Panc1 (cell line): ENCODE data around the gene LRRC23.

Experiments
- POLR2AphosphoS5 ChIP-seq: IDR thresholded peaks from 2 replicates; pipeline ENCODE4 v1.6.1; 2012; ENCODE audit warnings: mild to moderate bottlenecking, low read depth, low read length, moderate library complexity
- SIN3A ChIP-seq: IDR thresholded peaks from 2 replicates; pipeline ENCODE4 v1.6.1; 2012; ENCODE audit warnings: low read depth, mild to moderate bottlenecking, low read length, moderate library complexity, borderline replicate concordance; ENCODE audit not compliant: insufficient read depth

DNA sequence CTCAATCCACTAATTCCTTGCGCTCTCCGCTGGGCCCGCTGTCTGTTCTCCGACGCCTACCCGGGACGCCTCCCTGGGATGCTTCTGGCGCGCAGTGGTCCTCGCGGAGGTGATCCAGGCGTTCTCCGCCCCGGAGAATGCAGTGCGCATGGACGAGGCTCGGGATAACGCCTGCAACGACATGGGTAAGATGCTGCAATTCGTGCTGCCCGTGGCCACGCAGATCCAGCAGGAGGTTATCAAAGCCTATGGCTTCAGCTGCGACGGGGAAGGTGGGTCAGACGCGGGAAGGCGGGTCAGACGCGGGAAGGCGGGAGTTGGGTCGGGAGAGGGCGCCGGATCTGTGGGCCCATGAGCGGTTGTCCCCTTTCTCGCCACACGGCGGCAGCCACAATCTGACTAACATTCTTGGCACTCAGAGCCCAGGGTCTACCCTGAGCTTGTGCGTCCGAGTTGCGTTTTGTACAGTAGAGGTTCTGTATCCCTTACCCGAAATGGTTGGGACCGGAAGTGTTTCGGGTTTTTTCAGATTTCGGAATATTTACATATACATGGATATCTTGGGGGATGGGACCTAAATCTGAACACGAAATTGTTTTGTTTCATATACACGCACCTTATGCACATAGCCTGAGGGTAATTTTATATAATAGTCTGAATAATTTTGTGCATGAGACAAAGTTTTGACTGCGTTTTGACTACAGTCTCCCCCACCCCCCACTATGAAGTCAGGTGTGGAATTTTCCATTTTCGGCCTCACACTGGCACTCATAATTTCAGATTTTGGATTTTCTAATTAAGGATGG is 40.0 kb downstream of the LRRC23 start:
- TF ChIP-seq SIN3A, result no peak
- TF ChIP-seq POLR2AphosphoS5, result no peak
